HEK293 (cell line): ENCODE data around the gene PDE3A.

Source experiments
- SP2 ChIP-seq: fragments of 450-650 bp; formaldehyde crosslinking; IDR thresholded peaks from 2 replicates; pipeline ENCODE4 v1.5.1; 2016; ENCODE audit warnings: missing biosample characterization, missing genetic modification characterization
- ZNF274 ChIP-seq, 2 experiments: fragments of 200-500 bp in 1 of 2; fragments of 450-650 bp in 1 of 2; sonication (Bioruptor generic) in 1 of 2; formaldehyde crosslinking in 1 of 2; IDR thresholded peaks; 2 replicates each; pipeline versions ENCODE4 v1.5.1 to v1.6.1; 2014 to 2016; ENCODE audit warnings: borderline replicate concordance in 1 of 2, inconsistent platforms in 1 of 2, low read length in 1 of 2, missing biosample characterization in 1 of 2, missing genetic modification characterization in 1 of 2
- ZNF654 ChIP-seq: fragments of 450-650 bp; formaldehyde crosslinking; IDR thresholded peaks from 2 replicates; pipeline ENCODE4 v1.5.1; 2016; ENCODE audit warnings: low read depth, missing biosample characterization, missing genetic modification characterization
- TF ChIP-seq, protein P1 (sequence below): fragments of 450-650 bp; IDR thresholded peaks from 2 replicates; pipeline ENCODE4 v1.5.1; 2018; ENCODE audit warnings: missing biosample characterization, missing genetic modification characterization
- TF ChIP-seq, protein P2 (sequence below): fragments of 450-650 bp; formaldehyde crosslinking; IDR thresholded peaks from 2 replicates; pipeline ENCODE4 v1.5.1; 2016; ENCODE audit warnings: missing biosample characterization, missing genetic modification characterization
- TF ChIP-seq, protein P3 (sequence below): fragments of 450-650 bp; formaldehyde crosslinking; IDR thresholded peaks from 2 replicates; pipeline ENCODE4 v1.5.1; 2016; ENCODE audit warnings: missing biosample characterization, missing genetic modification characterization

DNA sequence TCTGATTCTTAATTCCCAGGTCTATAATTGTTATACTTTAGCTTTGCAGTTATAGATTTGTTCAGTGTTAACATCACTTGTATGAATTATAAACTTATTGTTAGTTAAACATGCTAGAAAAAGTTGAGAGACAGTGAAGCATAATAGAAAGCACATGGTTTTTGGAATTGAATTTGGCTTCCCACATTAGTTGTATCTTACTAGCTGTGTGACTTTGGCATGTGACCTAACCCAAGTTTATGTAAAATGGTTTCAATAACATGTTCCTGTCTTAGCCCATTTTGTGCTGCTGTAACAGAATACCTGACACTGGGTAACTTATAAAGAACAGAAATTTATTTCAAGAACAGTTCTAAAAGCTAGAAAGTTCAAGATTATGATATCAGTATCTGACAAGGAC lies 146.3 kb downstream of the PDE3A start:
- TF ChIP-seq SP2 (tag by site-specific recombination) (no peak), ZNF274 (IDR thresholded peaks at IDR 0.05; ENCODE audit: low read length) (no peak), ZNF274 (tag by site-specific recombination; IDR thresholded peaks at IDR 0.05; ENCODE audit: borderline replicate concordance) (no peak), ZNF654 (tag by site-specific recombination) (no peak)
- TF ChIP-seq, protein P1, sequence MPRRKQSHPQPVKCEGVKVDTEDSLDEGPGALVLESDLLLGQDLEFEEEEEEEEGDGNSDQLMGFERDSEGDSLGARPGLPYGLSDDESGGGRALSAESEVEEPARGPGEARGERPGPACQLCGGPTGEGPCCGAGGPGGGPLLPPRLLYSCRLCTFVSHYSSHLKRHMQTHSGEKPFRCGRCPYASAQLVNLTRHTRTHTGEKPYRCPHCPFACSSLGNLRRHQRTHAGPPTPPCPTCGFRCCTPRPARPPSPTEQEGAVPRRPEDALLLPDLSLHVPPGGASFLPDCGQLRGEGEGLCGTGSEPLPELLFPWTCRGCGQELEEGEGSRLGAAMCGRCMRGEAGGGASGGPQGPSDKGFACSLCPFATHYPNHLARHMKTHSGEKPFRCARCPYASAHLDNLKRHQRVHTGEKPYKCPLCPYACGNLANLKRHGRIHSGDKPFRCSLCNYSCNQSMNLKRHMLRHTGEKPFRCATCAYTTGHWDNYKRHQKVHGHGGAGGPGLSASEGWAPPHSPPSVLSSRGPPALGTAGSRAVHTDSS: no peak
- TF ChIP-seq, protein P2, sequence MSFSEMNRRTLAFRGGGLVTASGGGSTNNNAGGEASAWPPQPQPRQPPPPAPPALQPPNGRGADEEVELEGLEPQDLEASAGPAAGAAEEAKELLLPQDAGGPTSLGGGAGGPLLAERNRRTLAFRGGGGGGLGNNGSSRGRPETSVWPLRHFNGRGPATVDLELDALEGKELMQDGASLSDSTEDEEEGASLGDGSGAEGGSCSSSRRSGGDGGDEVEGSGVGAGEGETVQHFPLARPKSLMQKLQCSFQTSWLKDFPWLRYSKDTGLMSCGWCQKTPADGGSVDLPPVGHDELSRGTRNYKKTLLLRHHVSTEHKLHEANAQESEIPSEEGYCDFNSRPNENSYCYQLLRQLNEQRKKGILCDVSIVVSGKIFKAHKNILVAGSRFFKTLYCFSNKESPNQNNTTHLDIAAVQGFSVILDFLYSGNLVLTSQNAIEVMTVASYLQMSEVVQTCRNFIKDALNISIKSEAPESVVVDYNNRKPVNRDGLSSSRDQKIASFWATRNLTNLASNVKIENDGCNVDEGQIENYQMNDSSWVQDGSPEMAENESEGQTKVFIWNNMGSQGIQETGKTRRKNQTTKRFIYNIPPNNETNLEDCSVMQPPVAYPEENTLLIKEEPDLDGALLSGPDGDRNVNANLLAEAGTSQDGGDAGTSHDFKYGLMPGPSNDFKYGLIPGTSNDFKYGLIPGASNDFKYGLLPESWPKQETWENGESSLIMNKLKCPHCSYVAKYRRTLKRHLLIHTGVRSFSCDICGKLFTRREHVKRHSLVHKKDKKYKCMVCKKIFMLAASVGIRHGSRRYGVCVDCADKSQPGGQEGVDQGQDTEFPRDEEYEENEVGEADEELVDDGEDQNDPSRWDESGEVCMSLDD (tag by site-specific recombination): no peak
- TF ChIP-seq, protein P3, sequence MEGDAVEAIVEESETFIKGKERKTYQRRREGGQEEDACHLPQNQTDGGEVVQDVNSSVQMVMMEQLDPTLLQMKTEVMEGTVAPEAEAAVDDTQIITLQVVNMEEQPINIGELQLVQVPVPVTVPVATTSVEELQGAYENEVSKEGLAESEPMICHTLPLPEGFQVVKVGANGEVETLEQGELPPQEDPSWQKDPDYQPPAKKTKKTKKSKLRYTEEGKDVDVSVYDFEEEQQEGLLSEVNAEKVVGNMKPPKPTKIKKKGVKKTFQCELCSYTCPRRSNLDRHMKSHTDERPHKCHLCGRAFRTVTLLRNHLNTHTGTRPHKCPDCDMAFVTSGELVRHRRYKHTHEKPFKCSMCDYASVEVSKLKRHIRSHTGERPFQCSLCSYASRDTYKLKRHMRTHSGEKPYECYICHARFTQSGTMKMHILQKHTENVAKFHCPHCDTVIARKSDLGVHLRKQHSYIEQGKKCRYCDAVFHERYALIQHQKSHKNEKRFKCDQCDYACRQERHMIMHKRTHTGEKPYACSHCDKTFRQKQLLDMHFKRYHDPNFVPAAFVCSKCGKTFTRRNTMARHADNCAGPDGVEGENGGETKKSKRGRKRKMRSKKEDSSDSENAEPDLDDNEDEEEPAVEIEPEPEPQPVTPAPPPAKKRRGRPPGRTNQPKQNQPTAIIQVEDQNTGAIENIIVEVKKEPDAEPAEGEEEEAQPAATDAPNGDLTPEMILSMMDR (tag by site-specific recombination): no peak
